Measurements from ENCODE around the gene MOGAT1.

- TF ChIP-seq CTCF (IDR thresholded peaks at IDR 0.05), result no peak
- no peak for TF ChIP-seq ZFX (IDR thresholded peaks at IDR 0.05; ENCODE audit: borderline replicate concordance)
Measured at GRCh38 chr2:222653280-222653679, 18.2 kb upstream of the MOGAT1 start.

Data from 22Rv1 (cell line).